Right lobe of liver (tissue), 4 donors: ENCODE results near the gene TLE4.

Source experiments
- CTCF ChIP-seq, 4 donors: fragments of 200-600 bp in 3 of 4; fragments of 450-650 bp in 1 of 4; IDR thresholded peaks; one replicate each; pipeline versions ENCODE4 v1.5.1 to v1.8.0; 2016 to 2022; ENCODE audit warnings: antibody characterized with exemption in 4 of 4, mild to moderate bottlenecking in 2 of 4
- POLR2A ChIP-seq: fragments of 450-650 bp; IDR thresholded peaks from one replicate; pipeline ENCODE4 v1.6.1; 2017; ENCODE audit warnings: antibody characterized with exemption, mild to moderate bottlenecking
- donor health status: DM: no; HTN: no; CAD: no.
- donor health status: DM: no; HTN: no; CAD: no.
- donor health status: DM: no; HTN: yes; CAD: no.

GRCh38 chr9:79616013-79616412 is 44.2 kb downstream of the TLE4 start:
- TF ChIP-seq CTCF (IDR thresholded peaks at IDR 0.05): no peak
- no peak for TF ChIP-seq POLR2A
